Measurements from ENCODE around the gene RIOK2. TPM values are rescaled to one million over a fixed set of nuclear protein-coding genes. Genes with fewer than 3 reads are reported as not detected.
"Not testable (repeated sequence)": the region's sequence is repeated elsewhere in the genome, so short reads cannot be mapped to it uniquely, and the experiment has no call there.

RIOK2 gene
- total and polyA plus RNA-seq, 4 donors, result 4.1 to 11.8 (median 10.1) TPM

GRCh38 chr5:97192580-97193354, 9.7 kb upstream of the RIOK2 start (continued):
- TF ChIP-seq, protein P1, sequence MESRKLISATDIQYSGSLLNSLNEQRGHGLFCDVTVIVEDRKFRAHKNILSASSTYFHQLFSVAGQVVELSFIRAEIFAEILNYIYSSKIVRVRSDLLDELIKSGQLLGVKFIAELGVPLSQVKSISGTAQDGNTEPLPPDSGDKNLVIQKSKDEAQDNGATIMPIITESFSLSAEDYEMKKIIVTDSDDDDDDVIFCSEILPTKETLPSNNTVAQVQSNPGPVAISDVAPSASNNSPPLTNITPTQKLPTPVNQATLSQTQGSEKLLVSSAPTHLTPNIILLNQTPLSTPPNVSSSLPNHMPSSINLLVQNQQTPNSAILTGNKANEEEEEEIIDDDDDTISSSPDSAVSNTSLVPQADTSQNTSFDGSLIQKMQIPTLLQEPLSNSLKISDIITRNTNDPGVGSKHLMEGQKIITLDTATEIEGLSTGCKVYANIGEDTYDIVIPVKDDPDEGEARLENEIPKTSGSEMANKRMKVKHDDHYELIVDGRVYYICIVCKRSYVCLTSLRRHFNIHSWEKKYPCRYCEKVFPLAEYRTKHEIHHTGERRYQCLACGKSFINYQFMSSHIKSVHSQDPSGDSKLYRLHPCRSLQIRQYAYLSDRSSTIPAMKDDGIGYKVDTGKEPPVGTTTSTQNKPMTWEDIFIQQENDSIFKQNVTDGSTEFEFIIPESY (IDR thresholded peaks at IDR 0.05), result no peak
- no peak for TF ChIP-seq SP1 (IDR thresholded peaks at IDR 0.05)
- TF ChIP-seq HNF4A (conservative IDR thresholded peaks at IDR 0.05), result no peak
- no peak for TF ChIP-seq HNF4G (IDR thresholded peaks at IDR 0.05)
- TF ChIP-seq GABPA (IDR thresholded peaks at IDR 0.05 in 1 of 2, conservative IDR thresholded peaks at IDR 0.05 in 1 of 2), result no peak
- TF ChIP-seq ATF3 (IDR thresholded peaks at IDR 0.05), result no peak
- TF ChIP-seq RAD21 (IDR thresholded peaks at IDR 0.05), result no peak
- TF ChIP-seq JUND (IDR thresholded peaks at IDR 0.05), result no peak
- no peak for TF ChIP-seq YY1 (IDR thresholded peaks at IDR 0.05)

- 83% methylated on average over 2 of the region's 2 CpGs for WGBS
- H3K36me3 ChIP-seq (ENCODE audit: control insufficient read depth in 4 of 4, insufficient read depth in 3 of 4, low read depth in 1 of 4, low read length in 3 of 4), result no peaks in the 10 kb centered on the region
These were observed 8.8 kb upstream of the RIOK2 start for GRCh38 chr5:97191893-97192292.

DNA sequence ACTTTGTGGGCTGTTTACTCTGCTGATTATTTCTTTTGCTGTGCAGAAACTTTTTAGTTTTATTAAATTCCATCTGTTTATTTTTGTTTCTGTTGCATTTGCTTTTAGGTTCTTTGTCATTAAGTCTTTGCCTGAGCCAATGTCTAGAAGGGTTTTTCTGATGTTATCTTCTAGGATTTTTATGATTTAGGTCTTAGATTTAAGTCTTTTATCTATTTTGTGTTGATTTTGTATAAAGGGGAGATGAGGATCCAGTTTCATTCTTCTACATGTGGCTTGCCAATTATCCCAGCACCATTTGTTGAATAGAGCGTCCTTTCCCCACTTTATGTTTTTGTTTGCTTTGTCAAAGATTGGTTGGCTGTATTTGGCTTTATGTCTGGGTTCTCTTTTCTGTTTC, 6.5 kb upstream of the RIOK2 start:
- not testable (repeated sequence) for H3K4me1 ChIP-seq (ENCODE audit: control insufficient read depth in 4 of 4, insufficient read depth in 4 of 4, low read length in 3 of 4); H3K4me3 ChIP-seq (ENCODE audit: low read depth in 1 of 3, low read length in 3 of 3); H3K27me3 ChIP-seq (ENCODE audit: control insufficient read depth in 4 of 4, insufficient read depth in 4 of 4, low read length in 3 of 4); H3K9me3 ChIP-seq (ENCODE audit: control insufficient read depth in 4 of 4, low read length in 3 of 4); DNase-seq (ENCODE audit: low spot score); H3K27ac ChIP-seq (ENCODE audit: low read depth in 1 of 2, low read length in 2 of 2); H3K36me3 ChIP-seq (ENCODE audit: control insufficient read depth in 4 of 4, insufficient read depth in 3 of 4, low read depth in 1 of 4, low read length in 3 of 4); H3K9ac ChIP-seq (ENCODE audit: low read depth in 1 of 2, low read length in 2 of 2)
- 95% methylated on average over 1 of the region's 1 CpG for WGBS

More at GRCh38 chr5:97191893-97192292, 8.8 kb upstream of the RIOK2 start:
- Histone ChIP-seq H3K4me3 (ENCODE audit: low read depth in 1 of 3, low read length in 3 of 3) (no peak overlapping the region), H3K4me1 (ENCODE audit: control insufficient read depth in 4 of 4, insufficient read depth in 4 of 4, low read length in 3 of 4) (no peaks in the 10 kb centered on the region), H3K27ac (ENCODE audit: low read depth in 1 of 2, low read length in 2 of 2) (no peak overlapping the region), H3K9ac (ENCODE audit: low read depth in 1 of 2, low read length in 2 of 2) (no peak overlapping the region), H3K27me3 (ENCODE audit: control insufficient read depth in 4 of 4, insufficient read depth in 4 of 4, low read length in 3 of 4) (no peaks in the 10 kb centered on the region), H3K9me3 (ENCODE audit: control insufficient read depth in 4 of 4, low read length in 3 of 4) (no peaks in the 10 kb centered on the region)
- TF ChIP-seq HNF4G (IDR thresholded peaks at IDR 0.05) (no peak), TAF1 (conservative IDR thresholded peaks at IDR 0.05) (no peak), ATF3 (IDR thresholded peaks at IDR 0.05) (no peak), YY1 (IDR thresholded peaks at IDR 0.05) (no peak), SP1 (IDR thresholded peaks at IDR 0.05) (no peak), JUND (IDR thresholded peaks at IDR 0.05) (no peak), RAD21 (IDR thresholded peaks at IDR 0.05) (no peak), MAX (IDR thresholded peaks at IDR 0.05) (no peak)
- no peak for DNase-seq (ENCODE audit: low spot score)

DNA sequence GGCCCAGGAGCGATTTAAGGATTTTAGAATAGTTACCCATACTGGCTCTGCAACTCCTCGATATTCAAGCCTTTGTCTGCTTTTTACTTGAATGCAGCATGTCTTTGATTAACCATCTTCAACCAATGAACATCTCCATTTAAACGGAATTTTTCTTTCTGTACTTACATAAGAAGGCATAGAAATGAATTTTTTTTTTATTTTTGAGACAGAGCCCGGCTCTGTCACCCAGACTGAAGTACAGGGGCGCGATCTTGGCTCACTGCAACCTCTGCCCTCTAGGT, 825 bp upstream of the RIOK2 start:
- Histone ChIP-seq H3K36me3 (ENCODE audit: control insufficient read depth in 4 of 4, insufficient read depth in 3 of 4, low read depth in 1 of 4, low read length in 3 of 4) (peaks cover 0 to 3% (median 2%) of the 10 kb centered on the region in 4 donors), H3K27me3 (ENCODE audit: control insufficient read depth in 4 of 4, insufficient read depth in 4 of 4, low read length in 3 of 4) (no peaks in the 10 kb centered on the region), H3K27ac (ENCODE audit: low read depth in 1 of 2, low read length in 2 of 2) (peak overlapping the region; percentile 77 to 97), H3K9me3 (ENCODE audit: control insufficient read depth in 4 of 4, low read length in 3 of 4) (no peaks in the 10 kb centered on the region), H3K9ac (ENCODE audit: low read depth in 1 of 2, low read length in 2 of 2) (peak overlapping the region; percentile 36 to 96), H3K4me1 (ENCODE audit: control insufficient read depth in 4 of 4, insufficient read depth in 4 of 4, low read length in 3 of 4) (peaks cover 0 to 22% (median 16%) of the 10 kb centered on the region in 4 donors), H3K4me3 (ENCODE audit: low read depth in 1 of 3, low read length in 3 of 3) (peak overlapping the region; percentile 68 to 96 (median 95))
- WGBS, result 41% methylated on average over 6 of the region's 6 CpGs
- no peak for DNase-seq (ENCODE audit: low spot score)
- no peak for TF ChIP-seq RXRA (IDR thresholded peaks at IDR 0.05)
- TF ChIP-seq ATF3 (IDR thresholded peaks at IDR 0.05), result no peak
- no peak for TF ChIP-seq HNF4A (conservative IDR thresholded peaks at IDR 0.05)
- TF ChIP-seq, protein P1 (IDR thresholded peaks at IDR 0.05), result no peak
- TF ChIP-seq YY1 (IDR thresholded peaks at IDR 0.05), result no peak
- no peak for TF ChIP-seq HNF4G (IDR thresholded peaks at IDR 0.05)
- TF ChIP-seq NR2F2 (IDR thresholded peaks at IDR 0.05), result no peak
- no peak for TF ChIP-seq JUND (IDR thresholded peaks at IDR 0.05)
- TF ChIP-seq GABPA (IDR thresholded peaks at IDR 0.05 in 1 of 2, conservative IDR thresholded peaks at IDR 0.05 in 1 of 2), result no peak
- no peak for TF ChIP-seq MAX (IDR thresholded peaks at IDR 0.05)
- no peak for TF ChIP-seq REST (IDR thresholded peaks at IDR 0.05)
- no peak for TF ChIP-seq SP1 (IDR thresholded peaks at IDR 0.05)
- no peak for TF ChIP-seq TAF1 (conservative IDR thresholded peaks at IDR 0.05)

Measured in liver (tissue), 9 donors.